CD4-positive, alpha-beta memory T cell (primary cell): ENCODE measurements around the gene TOP2B. TPM values are rescaled to one million over a fixed set of nuclear protein-coding genes. Genes with fewer than 3 reads are reported as not detected.

Experiments used
- CTCF ChIA-PET: fragments of 350-600 bp; sonication (Branson Sonifier 250); formaldehyde crosslinking; loops from one replicate; lab custom pipeline; 2021; ENCODE audit warnings: inconsistent platforms; ENCODE audit not compliant: partially characterized antibody; lab: Charles Lee
- POLR2A ChIA-PET: fragments of 350-600 bp; sonication (Branson Sonifier 250); formaldehyde crosslinking; loops from one replicate; lab custom pipeline; 2021; ENCODE audit not compliant: partially characterized antibody; lab: Charles Lee
- DNase-seq, 5 donors: peaks; one replicate each; pipeline versions ENCODE4 v3.0.0 to v3.0.0-alpha.2; 2020 to 2022; ENCODE audit warnings: mixed read lengths in 1 of 5
- H3K27ac ChIP-seq: one replicate; pipeline ENCODE4 v1.7.0; 2013; ENCODE audit warnings: low read depth, low read length
- H3K27me3 ChIP-seq: 2 replicates; pipeline ENCODE4 v1.7.0; 2013; ENCODE audit warnings: mild to moderate bottlenecking, low read length, moderate library complexity; ENCODE audit not compliant: insufficient read depth
- H3K36me3 ChIP-seq: 2 replicates; pipeline ENCODE4 v1.7.0; 2013; ENCODE audit warnings: mild to moderate bottlenecking, low read length, moderate library complexity; ENCODE audit not compliant: insufficient read depth
- H3K4me1 ChIP-seq: 2 replicates; pipeline ENCODE4 v1.7.0; 2013; ENCODE audit warnings: mild to moderate bottlenecking, low read length, moderate library complexity; ENCODE audit not compliant: insufficient read depth
- H3K4me3 ChIP-seq, 2 donors: one replicate each; pipeline ENCODE4 v1.7.0; 2013; ENCODE audit warnings: low read length in 2 of 2, mild to moderate bottlenecking in 1 of 2
- H3K9me3 ChIP-seq, 2 donors: one replicate each; pipeline ENCODE4 v1.7.0; 2013; ENCODE audit warnings: low read length in 2 of 2, control low read depth in 1 of 2; ENCODE audit not compliant: control insufficient read depth in 1 of 2
- H3K27ac Mint-ChIP-seq, 7 donors: one replicate each; pipeline ENCODE4 v1.8.0; 2020 to 2021; ENCODE audit warnings: mixed read lengths in 7 of 7, mild to moderate bottlenecking in 6 of 7, inconsistent platforms in 3 of 7, moderate library complexity in 3 of 7
- H3K27me3 Mint-ChIP-seq, 2 donors: one replicate each; pipeline ENCODE4 v1.8.0; 2020 to 2021; ENCODE audit warnings: mixed read lengths in 2 of 2
- H3K36me3 Mint-ChIP-seq, 2 donors: one replicate each; pipeline ENCODE4 v1.8.0; 2020 to 2021; ENCODE audit warnings: mixed read lengths in 2 of 2, inconsistent platforms in 1 of 2, mild to moderate bottlenecking in 1 of 2
- H3K4me1 Mint-ChIP-seq, 4 donors: one replicate each; pipeline ENCODE4 v1.8.0; 2020 to 2021; ENCODE audit warnings: mixed read lengths in 4 of 4, mild to moderate bottlenecking in 1 of 4
- H3K4me3 Mint-ChIP-seq, 8 donors: one replicate each; pipeline ENCODE4 v1.8.0; 2020 to 2021; ENCODE audit warnings: mixed read lengths in 8 of 8, mild to moderate bottlenecking in 7 of 8, moderate library complexity in 6 of 8, inconsistent platforms in 3 of 8
- H3K9me3 Mint-ChIP-seq, 8 donors: one replicate each; pipeline ENCODE4 v1.8.0; 2020 to 2021; ENCODE audit warnings: mixed read lengths in 8 of 8, mild to moderate bottlenecking in 5 of 8, inconsistent platforms in 3 of 8, moderate library complexity in 1 of 8
- intact Hi-C: fragments of 100-400 bp; cut with micrococcal nuclease; formaldehyde crosslinking; loops from one replicate; pipeline ENCODE4 v1.15.1; 2023
- polyA plus RNA-seq, 2 donors: library from polyadenylated mRNA; unstranded; fragments of 300-500 nt; fragmentation: Illumina TruSeq; gene quantifications; one replicate each; pipeline ENCODE4 v1.2.3, GENCODE V29; 2021
- total RNA-seq, 2 experiments: library from RNA; stranded (reverse); gene quantifications; one replicate each; pipeline ENCODE4 v1.2.3, GENCODE V29; 2021

TOP2B gene
- total and polyA plus RNA-seq, 4 experiments from 2014 or later: 28.9 to 175 (median 133) TPM

GRCh38 chr3:25574172-25574765 lies 90.4 kb downstream of the TOP2B start:
- POLR2A ChIA-PET: no interaction called here

GRCh38 chr3:25573386-25574171 lies 91.1 kb downstream of the TOP2B start:
- H3K4me1 ChIP-seq: no peaks in the 10 kb centered on the region
- ChIA-PET POLR2A (no interaction called here), CTCF (no interaction called here)
- Mint-ChIP-seq H3K36me3 (no peaks in the 10 kb centered on the region), H3K9me3 (peaks cover 0 to 2% (median 0%) of the 10 kb centered on the region in 8 donors), H3K4me1 (no peaks in the 10 kb centered on the region), H3K27ac (no peak overlapping the region), H3K27me3 (peaks cover 5% of the 10 kb centered on the region in 2 donors), H3K4me3 (no peak overlapping the region)
- no peak overlapping the region for H3K27ac ChIP-seq
- no peaks in the 10 kb centered on the region for H3K9me3 ChIP-seq
- no peaks in the 10 kb centered on the region for H3K36me3 ChIP-seq
- no peak overlapping the region for H3K4me3 ChIP-seq
- intact Hi-C loops: no loop called here
- no peak for DNase-seq
- H3K27me3 ChIP-seq: no peaks in the 10 kb centered on the region

More at GRCh38 chr3:25574172-25574765, 90.4 kb downstream of the TOP2B start:
- Mint-ChIP-seq H3K36me3 (no peaks in the 10 kb centered on the region), H3K4me1 (no peaks in the 10 kb centered on the region), H3K4me3 (no peak overlapping the region), H3K9me3 (peaks cover 0 to 2% (median 0%) of the 10 kb centered on the region in 8 donors), H3K27ac (no peak overlapping the region), H3K27me3 (peaks cover 5% of the 10 kb centered on the region in 2 donors)
- intact Hi-C loops: no loop called here
- H3K36me3 ChIP-seq: no peaks in the 10 kb centered on the region
- H3K27me3 ChIP-seq: no peaks in the 10 kb centered on the region
- CTCF ChIA-PET: no interaction called here
- no peaks in the 10 kb centered on the region for H3K9me3 ChIP-seq
- H3K4me1 ChIP-seq: no peaks in the 10 kb centered on the region
- H3K27ac ChIP-seq: no peak overlapping the region
- H3K4me3 ChIP-seq: no peak overlapping the region
- no peak for DNase-seq

- no peaks in the 10 kb centered on the region for H3K4me1 Mint-ChIP-seq
- H3K9me3 ChIP-seq: no peaks in the 10 kb centered on the region
- CTCF ChIA-PET: interaction anchor here (1.5 kb wide), 1 partner anchor 16 kb away, joined by 3 read pairs; no protein-coding TSS in a partner anchor
- no peaks in the 10 kb centered on the region for H3K4me1 ChIP-seq
- POLR2A ChIA-PET: no interaction called here
- H3K36me3 ChIP-seq: no peaks in the 10 kb centered on the region
- no peak for DNase-seq
- H3K27ac ChIP-seq: no peak overlapping the region
- no peaks in the 10 kb centered on the region for H3K36me3 Mint-ChIP-seq
- H3K4me3 ChIP-seq: no peak overlapping the region
- peaks cover 0 to 2% (median 0%) of the 10 kb centered on the region in 8 donors for H3K9me3 Mint-ChIP-seq
- H3K27me3 ChIP-seq: no peaks in the 10 kb centered on the region
- no peak overlapping the region for H3K4me3 Mint-ChIP-seq
- peaks cover 5% of the 10 kb centered on the region in 2 donors for H3K27me3 Mint-ChIP-seq
- no peak overlapping the region for H3K27ac Mint-ChIP-seq
- intact Hi-C loops: no loop called here
Measured at GRCh38 chr3:25572919-25573385, 91.8 kb downstream of the TOP2B start.

- no peak for DNase-seq
- H3K36me3 Mint-ChIP-seq: no peaks in the 10 kb centered on the region
- ChIA-PET POLR2A (no interaction called here), CTCF (interaction anchor here (1.5 kb wide), 1 partner anchor 17 kb away, joined by 3 read pairs; no protein-coding TSS in a partner anchor)
- H3K9me3 Mint-ChIP-seq: peaks cover 0 to 2% (median 0%) of the 10 kb centered on the region in 8 donors
- no peaks in the 10 kb centered on the region for H3K36me3 ChIP-seq
- peaks cover 4 to 5% of the 10 kb centered on the region in 2 donors for H3K27me3 Mint-ChIP-seq
- H3K27ac ChIP-seq: no peak overlapping the region
- no peak overlapping the region for H3K4me3 Mint-ChIP-seq
- intact Hi-C loops: no loop called here
- no peaks in the 10 kb centered on the region for H3K9me3 ChIP-seq
- H3K27ac Mint-ChIP-seq: no peak overlapping the region
- H3K27me3 ChIP-seq: no peaks in the 10 kb centered on the region
- H3K4me1 ChIP-seq: no peaks in the 10 kb centered on the region
- H3K4me1 Mint-ChIP-seq: no peaks in the 10 kb centered on the region
- no peak overlapping the region for H3K4me3 ChIP-seq
Measured at GRCh38 chr3:25572336-25572735, 92.4 kb downstream of the TOP2B start.

- CTCF ChIA-PET: interaction anchor here (1.5 kb wide), 1 partner anchor 18 kb away, joined by 3 read pairs; no protein-coding TSS in a partner anchor
- intact Hi-C loops: no loop called here
- no peaks in the 10 kb centered on the region for H3K4me1 ChIP-seq
Measured at GRCh38 chr3:25571285-25571684, 93.4 kb downstream of the TOP2B start.

GRCh38 chr3:25568525-25569078 lies 96.1 kb downstream of the TOP2B start:
- intact Hi-C loops: no loop called here
- H3K9me3 ChIP-seq: no peaks in the 10 kb centered on the region
- POLR2A ChIA-PET: no interaction called here
- Mint-ChIP-seq H3K9me3 (no peaks in the 10 kb centered on the region), H3K4me1 (no peaks in the 10 kb centered on the region), H3K27ac (no peak overlapping the region), H3K27me3 (peaks cover 0 to 1% of the 10 kb centered on the region in 2 donors), H3K4me3 (no peak overlapping the region), H3K36me3 (no peaks in the 10 kb centered on the region)
- CTCF ChIA-PET: no interaction called here
- H3K27me3 ChIP-seq: no peaks in the 10 kb centered on the region
- H3K27ac ChIP-seq: no peak overlapping the region
- no peak overlapping the region for H3K4me3 ChIP-seq
- no peaks in the 10 kb centered on the region for H3K4me1 ChIP-seq
- H3K36me3 ChIP-seq: no peaks in the 10 kb centered on the region
- DNase-seq: no peak

More at GRCh38 chr3:25571285-25571684, 93.4 kb downstream of the TOP2B start:
- H3K27ac ChIP-seq: no peak overlapping the region
- peaks cover 0 to 2% of the 10 kb centered on the region in 2 donors for H3K27me3 Mint-ChIP-seq
- no peaks in the 10 kb centered on the region for H3K9me3 Mint-ChIP-seq
- no peaks in the 10 kb centered on the region for H3K4me1 Mint-ChIP-seq
- H3K9me3 ChIP-seq: no peaks in the 10 kb centered on the region
- no peaks in the 10 kb centered on the region for H3K36me3 ChIP-seq
- no peak for DNase-seq
- POLR2A ChIA-PET: no interaction called here
- no peaks in the 10 kb centered on the region for H3K36me3 Mint-ChIP-seq
- H3K27me3 ChIP-seq: no peaks in the 10 kb centered on the region
- H3K27ac Mint-ChIP-seq: no peak overlapping the region
- no peak overlapping the region for H3K4me3 ChIP-seq
- H3K4me3 Mint-ChIP-seq: no peak overlapping the region

- no peaks in the 10 kb centered on the region for H3K9me3 ChIP-seq
- intact Hi-C loops: no loop called here
- H3K9me3 Mint-ChIP-seq: no peaks in the 10 kb centered on the region
- no peaks in the 10 kb centered on the region for H3K4me1 Mint-ChIP-seq
- no peak overlapping the region for H3K4me3 ChIP-seq
- H3K4me3 Mint-ChIP-seq: no peak overlapping the region
- no peak overlapping the region for H3K27ac ChIP-seq
- no peaks in the 10 kb centered on the region for H3K27me3 ChIP-seq
- peaks cover 0 to 1% of the 10 kb centered on the region in 2 donors for H3K27me3 Mint-ChIP-seq
- DNase-seq: no peak
- H3K36me3 ChIP-seq: no peaks in the 10 kb centered on the region
- ChIA-PET CTCF (no interaction called here), POLR2A (no interaction called here)
- no peaks in the 10 kb centered on the region for H3K36me3 Mint-ChIP-seq
- no peak overlapping the region for H3K27ac Mint-ChIP-seq
- no peaks in the 10 kb centered on the region for H3K4me1 ChIP-seq
Measured at GRCh38 chr3:25567806-25568524, 96.7 kb downstream of the TOP2B start.
